Measurements from ENCODE around the gene PSD.

PSD gene

DNA sequence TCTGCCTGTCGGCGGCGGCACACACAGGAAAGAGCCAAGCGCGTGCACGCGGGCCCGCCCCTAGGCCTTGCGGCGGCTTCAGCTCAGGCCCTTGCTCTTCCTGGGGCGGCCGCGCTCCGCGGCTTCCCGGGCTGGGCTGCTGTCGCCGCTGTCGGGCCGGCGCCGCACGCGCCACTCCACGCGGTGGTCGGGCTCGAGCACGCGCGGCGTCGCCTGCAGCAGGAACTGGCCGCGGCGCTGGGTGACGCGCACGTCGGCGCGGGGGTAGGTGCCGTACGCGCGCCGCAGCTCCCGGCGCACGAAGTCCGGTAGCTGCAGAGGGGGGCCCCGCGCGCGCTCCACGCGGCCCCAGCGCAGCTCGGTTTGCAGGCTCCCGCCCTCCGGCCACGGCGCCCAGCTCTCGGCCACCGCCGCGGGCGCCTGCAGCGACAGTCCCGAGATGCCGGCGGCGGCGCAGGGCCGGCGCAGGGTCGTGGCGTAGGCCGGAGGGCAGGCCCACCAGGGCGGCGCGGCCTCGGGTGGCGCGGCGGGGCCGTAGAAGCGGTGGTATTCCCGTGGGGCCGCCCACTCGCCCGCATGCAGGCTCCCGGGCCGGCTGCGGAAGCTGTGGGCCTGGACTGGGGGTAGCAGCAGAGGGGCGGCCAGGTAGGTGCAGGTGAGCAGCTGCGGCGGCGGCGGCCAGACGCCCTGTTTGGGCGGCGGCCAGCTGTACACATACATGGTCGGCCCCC lies 32.0 kb upstream of the PSD start:
- DNase-seq, result peak; percentile 42
- in situ Hi-C loops (cut with HindIII; ENCODE audit: low pct_ligation_motif_present, low sequenced_read_pairs), result no loop called here
- Histone ChIP-seq H3K4me3 (ENCODE audit: low read depth, low read length) (peak overlapping the region; percentile 70), H3K36me3 (replicated peaks) (no peaks in the 10 kb centered on the region), H3K27ac (no peak overlapping the region), H3K27me3 (replicated peaks) (no peaks in the 10 kb centered on the region)
- TF ChIP-seq, protein P1, sequence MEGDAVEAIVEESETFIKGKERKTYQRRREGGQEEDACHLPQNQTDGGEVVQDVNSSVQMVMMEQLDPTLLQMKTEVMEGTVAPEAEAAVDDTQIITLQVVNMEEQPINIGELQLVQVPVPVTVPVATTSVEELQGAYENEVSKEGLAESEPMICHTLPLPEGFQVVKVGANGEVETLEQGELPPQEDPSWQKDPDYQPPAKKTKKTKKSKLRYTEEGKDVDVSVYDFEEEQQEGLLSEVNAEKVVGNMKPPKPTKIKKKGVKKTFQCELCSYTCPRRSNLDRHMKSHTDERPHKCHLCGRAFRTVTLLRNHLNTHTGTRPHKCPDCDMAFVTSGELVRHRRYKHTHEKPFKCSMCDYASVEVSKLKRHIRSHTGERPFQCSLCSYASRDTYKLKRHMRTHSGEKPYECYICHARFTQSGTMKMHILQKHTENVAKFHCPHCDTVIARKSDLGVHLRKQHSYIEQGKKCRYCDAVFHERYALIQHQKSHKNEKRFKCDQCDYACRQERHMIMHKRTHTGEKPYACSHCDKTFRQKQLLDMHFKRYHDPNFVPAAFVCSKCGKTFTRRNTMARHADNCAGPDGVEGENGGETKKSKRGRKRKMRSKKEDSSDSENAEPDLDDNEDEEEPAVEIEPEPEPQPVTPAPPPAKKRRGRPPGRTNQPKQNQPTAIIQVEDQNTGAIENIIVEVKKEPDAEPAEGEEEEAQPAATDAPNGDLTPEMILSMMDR (IDR thresholded peaks at IDR 0.05; ENCODE audit: low read depth, low read length, missing control alignments), result no peak

DNA sequence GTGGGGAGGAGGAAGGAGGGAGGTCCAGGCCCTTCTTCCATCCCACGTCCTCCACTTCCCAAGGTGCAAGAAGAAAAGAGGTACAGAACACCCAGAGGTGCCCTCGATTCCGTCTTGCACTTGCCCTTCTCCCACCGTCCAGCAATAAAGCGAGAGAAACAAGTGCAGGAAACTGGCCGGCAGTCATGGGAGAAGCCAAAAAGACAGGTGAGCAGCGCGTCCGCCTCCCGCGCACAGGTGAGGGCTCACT lies 31.5 kb upstream of the PSD start:
- no peak overlapping the region for H3K27ac ChIP-seq
- H3K36me3 ChIP-seq (replicated peaks), result no peaks in the 10 kb centered on the region
- no peaks in the 10 kb centered on the region for H3K27me3 ChIP-seq (replicated peaks)
- in situ Hi-C loops (cut with HindIII; ENCODE audit: low pct_ligation_motif_present, low sequenced_read_pairs), result no loop called here
- peak overlapping the region; percentile 70 for H3K4me3 ChIP-seq (ENCODE audit: low read depth, low read length)
- no peak for DNase-seq
- TF ChIP-seq, protein P1 (IDR thresholded peaks at IDR 0.05; ENCODE audit: low read depth, low read length, missing control alignments), result no peak

DNA sequence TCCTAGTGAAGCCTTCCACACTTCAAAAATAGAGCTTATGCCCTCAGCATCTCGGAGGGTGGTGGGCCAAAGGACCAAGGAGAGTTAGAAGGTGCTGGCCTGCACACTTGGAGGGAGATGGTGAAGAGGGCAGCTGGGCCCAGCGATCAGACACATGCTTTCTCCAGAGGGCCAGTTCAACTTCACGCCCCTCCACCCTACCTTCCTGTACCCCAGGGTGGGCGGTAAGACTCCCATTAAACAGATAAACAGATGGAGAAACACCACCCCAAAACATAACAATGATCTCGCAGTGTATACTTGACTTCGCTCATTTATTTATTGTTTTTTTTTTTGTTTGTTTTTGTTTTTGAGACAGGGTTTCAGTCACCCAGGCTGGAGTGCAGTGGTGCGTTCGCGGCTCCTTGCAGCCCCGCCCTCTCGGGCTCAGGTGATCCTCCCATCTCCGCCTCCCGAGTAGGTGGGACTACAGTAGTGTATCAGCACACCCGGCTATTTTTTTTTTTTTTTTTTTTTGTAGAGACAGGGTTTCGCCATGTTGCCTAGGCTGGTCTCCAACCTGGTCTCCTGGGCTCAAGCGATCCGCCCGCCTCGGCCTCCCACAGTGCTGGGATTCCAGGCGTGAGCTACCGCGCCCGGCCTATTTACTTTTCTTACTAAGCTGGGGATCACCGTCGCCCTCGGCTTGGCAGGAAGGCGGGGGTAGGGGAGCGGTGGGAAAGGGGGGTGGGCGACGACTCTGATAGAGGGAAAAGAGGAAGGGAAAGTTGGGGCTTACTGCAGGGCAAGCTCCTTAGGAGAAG lies 30.9 kb upstream of the PSD start:
- DNase-seq, result peak; percentile 42
- TF ChIP-seq, protein P1 (IDR thresholded peaks at IDR 0.05; ENCODE audit: low read depth, low read length, missing control alignments), result no peak

DNA sequence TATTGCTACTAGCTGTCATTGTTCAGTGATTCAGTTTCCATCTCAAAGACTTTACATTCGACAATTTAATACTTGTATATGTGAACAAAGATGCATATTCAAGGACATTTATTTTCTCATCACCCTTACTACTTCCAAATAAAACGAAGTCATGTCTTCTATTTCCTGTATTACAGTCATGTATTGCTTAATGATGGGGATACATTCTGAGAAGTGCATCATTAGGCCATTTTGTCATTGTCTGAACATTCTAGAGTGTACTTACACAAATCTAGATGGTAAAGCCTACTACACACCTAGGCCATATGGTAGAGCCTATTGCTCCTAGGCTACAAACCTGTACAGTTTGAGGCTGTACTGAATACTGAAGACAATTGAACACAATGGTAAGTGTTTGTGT lies 26.3 kb upstream of the PSD start:
- DNase-seq, result no peak
- in situ Hi-C loops (cut with HindIII; ENCODE audit: low pct_ligation_motif_present, low sequenced_read_pairs), result no loop called here
- Histone ChIP-seq H3K4me3 (ENCODE audit: low read depth, low read length) (no peak overlapping the region), H3K27me3 (replicated peaks) (no peaks in the 10 kb centered on the region), H3K27ac (no peak overlapping the region), H3K36me3 (replicated peaks) (no peaks in the 10 kb centered on the region)
- TF ChIP-seq, protein P1 (IDR thresholded peaks at IDR 0.05; ENCODE audit: low read depth, low read length, missing control alignments), result no peak

More for the DNA sequence above, 30.9 kb upstream of the PSD start:
- Histone ChIP-seq H3K27ac (no peak overlapping the region), H3K4me3 (ENCODE audit: low read depth, low read length) (peak overlapping the region; percentile 70), H3K36me3 (replicated peaks) (no peaks in the 10 kb centered on the region), H3K27me3 (replicated peaks) (no peaks in the 10 kb centered on the region)
- in situ Hi-C loops (cut with HindIII; ENCODE audit: low pct_ligation_motif_present, low sequenced_read_pairs), result no loop called here

DNA sequence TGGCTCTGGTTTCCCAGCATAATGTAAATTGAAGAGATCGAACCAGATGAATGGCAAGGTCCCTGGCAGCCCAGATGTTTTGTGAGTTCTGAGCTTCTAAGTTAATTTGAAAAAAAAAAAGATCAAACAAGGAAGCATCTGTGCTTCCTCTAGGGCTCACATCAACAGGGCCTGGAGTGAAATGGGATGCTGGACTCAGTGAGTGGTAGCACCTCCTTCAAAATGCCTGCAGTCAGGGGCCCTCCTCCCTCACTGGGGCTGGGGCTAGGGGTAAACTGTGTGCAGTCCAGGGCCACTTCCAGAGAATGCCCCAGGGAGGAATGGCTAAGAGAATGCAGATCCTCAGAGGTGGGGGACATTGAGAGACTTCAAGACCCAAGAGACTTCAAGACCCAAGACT lies 19.8 kb upstream of the PSD start:
- TF ChIP-seq, protein P1 (IDR thresholded peaks at IDR 0.05; ENCODE audit: low read depth, low read length, missing control alignments), result no peak
- H3K27ac ChIP-seq, result no peak overlapping the region
- DNase-seq, result no peak
- no peaks in the 10 kb centered on the region for H3K36me3 ChIP-seq (replicated peaks)
- in situ Hi-C loops (cut with HindIII; ENCODE audit: low pct_ligation_motif_present, low sequenced_read_pairs), result no loop called here
- no peaks in the 10 kb centered on the region for H3K27me3 ChIP-seq (replicated peaks)
- H3K4me3 ChIP-seq (ENCODE audit: low read depth, low read length), result no peak overlapping the region

Measured in brain microvascular endothelial cell (primary cell).